C4-2B (cell line): ENCODE results near the gene NUMB.
"Not testable (repeated sequence)": the region's sequence is repeated elsewhere in the genome, so short reads cannot be mapped to it uniquely, and the experiment has no call there.

ENCODE experiments used
- H3K27ac ChIP-seq: fragments of 450-650 bp; 2 replicates; pipeline ENCODE4 v1.5.1; 2017
- ZFX ChIP-seq: fragments of 450-650 bp; IDR thresholded peaks from 2 replicates; pipeline ENCODE4 v1.6.1; 2017
- TF ChIP-seq, protein P1 (sequence below): fragments of 450-650 bp; conservative IDR thresholded peaks from 2 replicates; pipeline ENCODE4 v1.5.1; 2017; ENCODE audit warnings: mild to moderate bottlenecking

Gene NUMB

GRCh38 chr14:73392329-73393257, 65.8 kb downstream of the NUMB start:
- TF ChIP-seq, protein P1, sequence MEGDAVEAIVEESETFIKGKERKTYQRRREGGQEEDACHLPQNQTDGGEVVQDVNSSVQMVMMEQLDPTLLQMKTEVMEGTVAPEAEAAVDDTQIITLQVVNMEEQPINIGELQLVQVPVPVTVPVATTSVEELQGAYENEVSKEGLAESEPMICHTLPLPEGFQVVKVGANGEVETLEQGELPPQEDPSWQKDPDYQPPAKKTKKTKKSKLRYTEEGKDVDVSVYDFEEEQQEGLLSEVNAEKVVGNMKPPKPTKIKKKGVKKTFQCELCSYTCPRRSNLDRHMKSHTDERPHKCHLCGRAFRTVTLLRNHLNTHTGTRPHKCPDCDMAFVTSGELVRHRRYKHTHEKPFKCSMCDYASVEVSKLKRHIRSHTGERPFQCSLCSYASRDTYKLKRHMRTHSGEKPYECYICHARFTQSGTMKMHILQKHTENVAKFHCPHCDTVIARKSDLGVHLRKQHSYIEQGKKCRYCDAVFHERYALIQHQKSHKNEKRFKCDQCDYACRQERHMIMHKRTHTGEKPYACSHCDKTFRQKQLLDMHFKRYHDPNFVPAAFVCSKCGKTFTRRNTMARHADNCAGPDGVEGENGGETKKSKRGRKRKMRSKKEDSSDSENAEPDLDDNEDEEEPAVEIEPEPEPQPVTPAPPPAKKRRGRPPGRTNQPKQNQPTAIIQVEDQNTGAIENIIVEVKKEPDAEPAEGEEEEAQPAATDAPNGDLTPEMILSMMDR: no peak
- no peak for TF ChIP-seq ZFX
- H3K27ac ChIP-seq: no peak overlapping the region

- not testable (repeated sequence) for H3K27ac ChIP-seq
Measured at GRCh38 chr14:73387860-73388259, 70.5 kb downstream of the NUMB start.

GRCh38 chr14:73386342-73386741, 72.0 kb downstream of the NUMB start:
- H3K27ac ChIP-seq: no peak overlapping the region
- no peak for TF ChIP-seq ZFX
- TF ChIP-seq, protein P1: no peak

GRCh38 chr14:73385021-73385420, 73.3 kb downstream of the NUMB start:
- not testable (repeated sequence) for H3K27ac ChIP-seq

GRCh38 chr14:73383356-73383755, 75.0 kb downstream of the NUMB start:
- no peak overlapping the region for H3K27ac ChIP-seq
- no peak for TF ChIP-seq ZFX
- TF ChIP-seq, protein P1: no peak

- no peak overlapping the region for H3K27ac ChIP-seq
- TF ChIP-seq, protein P1: no peak
- no peak for TF ChIP-seq ZFX
Measured at GRCh38 chr14:73381380-73382013, 76.8 kb downstream of the NUMB start.

DNA sequence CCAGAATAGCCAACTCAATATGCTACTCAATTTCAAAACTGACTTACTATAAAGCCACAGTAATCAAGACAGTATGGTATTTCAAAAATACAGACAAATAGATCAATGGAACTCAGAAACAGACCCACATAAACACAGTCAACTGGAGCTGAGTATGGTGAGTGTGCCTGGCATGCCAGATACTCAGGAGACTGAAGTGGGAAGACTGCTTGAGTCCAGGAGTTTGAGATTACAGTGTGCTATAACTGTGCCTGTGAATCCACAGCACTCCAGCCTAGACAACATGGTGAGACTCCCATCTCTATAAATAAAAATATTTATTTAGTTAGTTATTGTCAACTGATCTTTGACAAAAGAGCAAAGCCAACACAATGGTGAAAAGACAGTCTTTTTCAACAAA, 81.8 kb downstream of the NUMB start:
- TF ChIP-seq ZFX: no peak
- TF ChIP-seq, protein P1: no peak
- no peak overlapping the region for H3K27ac ChIP-seq

GRCh38 chr14:73375861-73376260, 82.5 kb downstream of the NUMB start:
- no peak for TF ChIP-seq ZFX
- TF ChIP-seq, protein P1: no peak
- H3K27ac ChIP-seq: no peak overlapping the region
